ENCODE results near the gene ZNF727. TPM values are rescaled to one million over a fixed set of nuclear protein-coding genes. Genes with fewer than 3 reads are reported as not detected.
"Not testable (repeated sequence)": the region's sequence is repeated elsewhere in the genome, so short reads cannot be mapped to it uniquely, and the experiment has no call there.

ZNF727 gene
- total RNA-seq (2014; rRNA removed; shearing (Covaris generic)), result not detected in 2 replicates

GRCh38 chr7:64045301-64046040 lies at the start of gene ZNF727:
TSS of gene ZNF727 (plus strand) at chr7:64045434. CDS start at chr7:64045622, 188 bp downstream.
- DNase-seq (ENCODE audit: low read depth), result no peak

GRCh38 chr7:63998549-63998948 lies 46.7 kb upstream of the ZNF727 start, which contains the start of gene ZNF722:
TSS of gene ZNF722 (plus strand) at chr7:63998849. CDS start at chr7:63998962, 113 bp downstream.
- no peak for DNase-seq (ENCODE audit: low read depth)

DNA sequence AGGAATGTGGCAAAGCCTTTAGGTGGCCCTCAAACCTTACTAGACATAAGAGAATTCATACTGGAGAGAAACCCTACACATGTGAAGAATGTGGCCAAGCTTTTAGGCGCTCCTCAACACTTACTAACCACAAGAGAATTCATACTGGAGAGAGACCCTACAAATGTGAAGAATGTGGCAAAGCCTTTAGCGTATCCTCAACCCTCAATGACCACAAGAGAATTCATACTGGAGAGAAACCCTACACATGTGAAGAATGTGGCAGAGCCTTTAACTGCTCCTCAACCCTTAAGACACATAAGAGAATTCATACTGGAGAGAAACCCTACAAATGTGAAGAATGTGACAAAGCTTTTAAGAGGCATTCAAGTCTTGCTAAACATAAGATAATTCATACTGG lies 29.7 kb upstream of the ZNF727 start:
- DNase-seq (ENCODE audit: low read depth), result not testable (repeated sequence)

GRCh38 chr7:64035388-64035787 lies 9.8 kb upstream of the ZNF727 start:
- DNase-seq (ENCODE audit: low read depth), result no peak

GRCh38 chr7:64037095-64037494 lies 8.1 kb upstream of the ZNF727 start:
- no peak for DNase-seq (ENCODE audit: low read depth)

DNA sequence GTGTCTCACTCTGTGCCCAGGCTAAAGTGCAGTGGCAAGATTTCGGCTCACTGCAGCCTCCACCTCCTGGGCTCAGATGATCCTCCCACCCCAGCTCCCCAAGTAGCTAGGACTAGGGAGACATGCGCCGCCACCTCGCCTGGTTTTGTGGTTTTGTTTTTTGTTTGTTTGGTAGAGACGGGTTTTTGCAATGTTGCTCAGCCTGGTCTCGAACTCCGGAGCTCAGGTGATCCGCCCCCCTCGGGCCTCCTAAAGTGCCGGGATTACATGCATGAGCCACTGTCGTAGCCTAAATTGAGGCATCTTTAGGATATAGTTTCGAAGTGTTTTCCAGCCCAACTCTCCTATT lies 781 bp downstream of the ZNF727 start:
- DNase-seq (ENCODE audit: low read depth), result no peak

- not testable (repeated sequence) for DNase-seq (ENCODE audit: low read depth)
Measured at GRCh38 chr7:64077837-64078698, 32.8 kb downstream of the ZNF727 start.

DNA sequence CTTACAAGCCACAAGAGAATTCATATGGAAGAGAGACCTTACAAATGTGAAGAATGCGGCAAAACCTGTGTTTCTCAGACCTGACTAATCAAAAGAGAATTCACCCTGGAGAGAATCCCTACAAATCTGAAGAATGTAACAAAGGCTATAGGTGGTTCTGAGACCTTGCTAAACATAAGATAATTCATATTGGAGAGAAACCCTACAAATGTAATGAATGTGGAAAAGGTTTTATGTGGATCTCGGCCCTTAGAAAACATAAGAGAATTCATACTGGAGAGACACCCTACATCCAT lies 33.4 kb downstream of the ZNF727 start:
- no peak for DNase-seq (ENCODE audit: low read depth)

DNA sequence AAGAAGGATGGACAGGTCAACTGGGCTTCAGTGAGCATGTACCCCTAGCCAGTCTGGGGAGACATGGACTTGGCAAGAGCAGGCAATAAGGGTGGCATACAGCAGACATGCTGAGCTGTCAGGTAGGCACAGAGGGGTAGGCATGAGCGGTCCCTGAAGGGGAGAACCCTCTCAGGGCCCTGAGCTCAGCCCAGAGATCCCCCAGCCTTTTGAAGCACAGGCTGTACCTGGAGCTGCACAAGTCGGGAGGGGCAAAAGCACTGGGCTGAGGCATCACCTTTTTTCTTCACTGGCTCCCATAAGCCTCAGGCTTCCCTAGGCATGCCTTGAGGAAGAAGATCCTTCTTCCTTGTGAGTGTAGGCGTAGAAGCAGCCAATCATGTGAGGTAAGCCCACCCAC lies 42.3 kb downstream of the ZNF727 start:
- DNase-seq (ENCODE audit: low read depth), result no peak

- not testable (repeated sequence) for DNase-seq (ENCODE audit: low read depth)
Measured at GRCh38 chr7:64088863-64089262, 43.6 kb downstream of the ZNF727 start.

Other genes starting within 250 kb of the ZNF727 start
- gene ZNF722, start 46.6 kb upstream of the ZNF727 start, total RNA-seq (2014; rRNA removed; shearing (Covaris generic)), result not detected in 2 replicates
- gene ZNF735, start 161.8 kb downstream of the ZNF727 start, total RNA-seq (2014; rRNA removed; shearing (Covaris generic)), result not detected in 2 replicates
- not detected in 2 replicates for gene ZNF679, start 183.0 kb downstream of the ZNF727 start, total RNA-seq (2014; rRNA removed; shearing (Covaris generic))

Data from Daoy (cell line).